ENCODE measurements around the gene RAB11FIP3. TPM values are rescaled to one million over a fixed set of nuclear protein-coding genes. Genes with fewer than 3 reads are reported as not detected.

The RAB11FIP3 gene
- total and polyA plus RNA-seq, 8 donors, result 28.1 to 64.0 (median 54.0) TPM

DNA sequence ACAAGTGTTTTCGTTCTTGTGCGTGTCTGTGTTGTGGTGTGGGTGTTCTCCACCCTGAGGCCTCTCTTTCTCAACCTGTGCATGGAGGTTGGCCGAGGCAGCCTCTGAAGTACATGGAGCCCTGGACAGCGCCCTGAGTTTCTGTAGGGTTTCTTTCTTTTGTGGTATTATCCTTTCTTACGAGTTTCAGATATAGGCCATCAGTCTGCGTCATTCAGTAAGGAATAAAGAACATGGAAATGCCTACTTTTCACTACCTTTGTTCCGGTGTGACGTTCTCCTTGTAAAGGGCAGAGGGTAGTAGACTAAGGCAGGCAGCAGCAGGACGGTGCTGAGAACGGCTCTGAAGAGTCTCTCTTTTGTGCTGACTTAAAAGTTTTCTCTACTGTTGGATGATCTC lies 18.6 kb downstream of the RAB11FIP3 start:
- H3K4me1 ChIP-seq, result no peaks in the 10 kb centered on the region
- DNase-seq (no peak), ATAC-seq (no peak)
- no peak overlapping the region for H3K4me3 ChIP-seq
- intact Hi-C loops (cut with DNase I), result no loop called here
- no peaks in the 10 kb centered on the region for H3K27me3 ChIP-seq
- H3K27ac ChIP-seq, result no peak overlapping the region
- no peaks in the 10 kb centered on the region for H3K36me3 ChIP-seq
- H3K9me3 ChIP-seq, result no peaks in the 10 kb centered on the region
- TF ChIP-seq, protein P1, sequence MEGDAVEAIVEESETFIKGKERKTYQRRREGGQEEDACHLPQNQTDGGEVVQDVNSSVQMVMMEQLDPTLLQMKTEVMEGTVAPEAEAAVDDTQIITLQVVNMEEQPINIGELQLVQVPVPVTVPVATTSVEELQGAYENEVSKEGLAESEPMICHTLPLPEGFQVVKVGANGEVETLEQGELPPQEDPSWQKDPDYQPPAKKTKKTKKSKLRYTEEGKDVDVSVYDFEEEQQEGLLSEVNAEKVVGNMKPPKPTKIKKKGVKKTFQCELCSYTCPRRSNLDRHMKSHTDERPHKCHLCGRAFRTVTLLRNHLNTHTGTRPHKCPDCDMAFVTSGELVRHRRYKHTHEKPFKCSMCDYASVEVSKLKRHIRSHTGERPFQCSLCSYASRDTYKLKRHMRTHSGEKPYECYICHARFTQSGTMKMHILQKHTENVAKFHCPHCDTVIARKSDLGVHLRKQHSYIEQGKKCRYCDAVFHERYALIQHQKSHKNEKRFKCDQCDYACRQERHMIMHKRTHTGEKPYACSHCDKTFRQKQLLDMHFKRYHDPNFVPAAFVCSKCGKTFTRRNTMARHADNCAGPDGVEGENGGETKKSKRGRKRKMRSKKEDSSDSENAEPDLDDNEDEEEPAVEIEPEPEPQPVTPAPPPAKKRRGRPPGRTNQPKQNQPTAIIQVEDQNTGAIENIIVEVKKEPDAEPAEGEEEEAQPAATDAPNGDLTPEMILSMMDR (IDR thresholded peaks at IDR 0.05), result no peak

DNA sequence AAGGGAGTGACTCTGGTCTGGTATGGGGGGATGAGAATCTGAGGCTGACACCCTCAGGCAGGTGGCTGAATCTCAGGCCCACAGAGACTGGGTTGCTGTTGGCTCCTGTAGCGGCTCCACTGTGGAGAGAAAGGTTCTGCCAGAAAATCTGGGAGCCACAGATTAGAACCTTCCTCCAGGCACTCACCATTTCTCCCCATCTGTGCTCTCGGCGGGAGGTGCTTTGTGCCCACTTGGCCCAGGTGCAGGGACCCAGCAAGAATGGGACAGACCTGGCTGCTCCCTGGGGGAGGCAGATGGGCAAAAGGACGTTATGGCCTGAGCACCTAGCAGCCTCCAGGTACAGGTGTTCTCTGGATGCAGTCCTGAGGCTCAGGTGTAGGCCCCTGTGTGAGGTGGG lies 20.1 kb downstream of the RAB11FIP3 start:
- ATAC-seq (no peak), DNase-seq (peak in 1 of 4 donors; percentile 39)
- Histone ChIP-seq H3K4me3 (no peak overlapping the region), H3K27me3 (no peaks in the 10 kb centered on the region), H3K4me1 (peaks cover 0 to 4% of the 10 kb centered on the region in 2 donors), H3K9me3 (no peaks in the 10 kb centered on the region), H3K36me3 (no peaks in the 10 kb centered on the region), H3K27ac (no peak overlapping the region)
- TF ChIP-seq, protein P1 (IDR thresholded peaks at IDR 0.05), result no peak
- intact Hi-C loops (cut with DNase I), result no loop called here

DNA sequence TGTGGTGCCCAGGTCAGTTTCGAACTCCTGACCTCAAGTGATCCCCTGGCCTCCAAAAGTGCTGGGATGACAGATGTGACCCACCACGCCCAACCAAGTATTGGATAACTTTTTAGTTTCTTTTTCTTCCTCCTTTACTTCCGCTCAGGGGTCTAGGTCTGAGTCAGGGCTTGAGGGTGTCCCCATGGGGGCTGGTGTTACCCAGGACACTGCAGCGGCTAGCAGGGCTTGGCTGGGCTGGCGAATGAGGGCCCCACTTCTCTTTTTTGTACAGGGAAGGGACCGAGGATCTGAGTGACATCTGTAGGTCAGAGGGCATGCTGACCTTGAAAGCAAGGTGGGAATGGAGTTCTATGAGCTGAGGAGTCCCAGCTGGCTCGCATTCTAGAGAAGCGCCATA lies 24.9 kb downstream of the RAB11FIP3 start:
- DNase-seq (peak in 1 of 4 donors; percentile 50), ATAC-seq (no peak)
- TF ChIP-seq, protein P1 (IDR thresholded peaks at IDR 0.05), result no peak
- peaks cover 0 to 4% of the 10 kb centered on the region in 2 donors for H3K4me1 ChIP-seq
- no peaks in the 10 kb centered on the region for H3K27me3 ChIP-seq
- H3K27ac ChIP-seq, result no peak overlapping the region
- no peak overlapping the region for H3K4me3 ChIP-seq
- no peaks in the 10 kb centered on the region for H3K9me3 ChIP-seq
- H3K36me3 ChIP-seq, result no peaks in the 10 kb centered on the region
- intact Hi-C loops (cut with DNase I), result no loop called here

DNA sequence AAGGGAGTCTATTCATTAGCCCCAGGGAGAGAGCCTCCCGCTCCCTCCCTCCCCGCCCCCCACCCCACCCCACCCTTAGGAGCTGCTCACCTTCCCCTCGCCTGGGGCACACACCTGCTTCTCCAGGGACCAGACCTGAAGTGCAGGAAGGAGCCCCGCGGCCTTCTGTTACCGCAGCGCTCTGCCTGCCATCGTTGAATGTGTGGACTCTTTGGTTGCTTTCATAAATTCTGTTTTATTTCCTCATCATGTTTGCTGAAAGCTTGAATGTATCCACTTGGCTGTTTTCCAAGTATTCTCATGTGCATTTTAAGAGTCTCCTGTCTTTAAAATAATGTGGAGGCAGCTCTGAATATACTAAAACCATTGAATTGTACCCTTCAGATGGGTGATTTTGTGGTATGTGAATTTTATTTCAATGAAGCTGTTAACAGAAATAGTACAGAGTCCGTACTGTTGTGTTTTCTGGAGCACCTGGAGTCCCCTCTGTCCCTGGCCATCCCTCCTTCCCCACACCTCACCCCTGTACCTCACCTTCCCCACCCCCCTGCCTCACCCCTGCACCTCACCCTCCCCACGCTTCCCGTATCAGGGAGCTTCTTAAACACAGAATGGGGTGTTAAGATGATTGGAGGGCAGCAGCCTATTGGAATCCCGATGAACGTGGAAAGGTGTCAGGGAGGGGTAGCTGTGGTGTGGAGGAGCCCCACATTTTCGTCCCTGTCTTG lies 25.5 kb downstream of the RAB11FIP3 start:
- ATAC-seq (peak; percentile 49), DNase-seq (peak in 2 of 4 donors; percentile 43 to 58)
- Histone ChIP-seq H3K27me3 (no peaks in the 10 kb centered on the region), H3K4me3 (no peak overlapping the region), H3K4me1 (peaks cover 0 to 4% of the 10 kb centered on the region in 2 donors), H3K9me3 (no peaks in the 10 kb centered on the region), H3K27ac (no peak overlapping the region), H3K36me3 (no peaks in the 10 kb centered on the region)
- TF ChIP-seq, protein P1 (IDR thresholded peaks at IDR 0.05), result no peak
- intact Hi-C loops (cut with DNase I), result no loop called here

DNA sequence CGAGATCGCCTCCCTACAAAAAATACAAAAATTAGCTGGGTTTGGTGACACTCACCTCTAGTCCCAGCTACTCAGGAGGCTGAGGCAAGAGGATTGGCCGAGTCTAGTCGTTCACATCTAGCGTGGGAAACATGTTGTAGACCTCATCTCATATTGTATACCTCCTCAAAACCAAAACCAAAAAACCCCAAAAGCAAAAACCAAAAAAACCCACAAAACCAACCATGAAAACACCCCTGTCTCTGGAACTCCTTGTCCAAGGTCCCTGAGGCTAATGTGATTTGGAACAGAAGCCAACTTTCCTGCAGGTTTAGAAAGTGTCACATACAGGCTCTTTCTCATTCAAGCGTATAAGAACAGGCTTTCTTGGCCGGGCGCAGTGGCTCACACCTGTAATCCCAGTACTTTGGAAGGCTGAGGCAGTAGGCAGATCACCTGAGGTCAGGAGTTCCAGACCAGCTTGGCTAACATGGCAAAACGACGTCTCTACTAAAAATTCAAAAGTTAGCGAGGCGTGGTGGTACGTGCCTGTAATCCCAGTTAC lies 29.0 kb downstream of the RAB11FIP3 start:
- H3K27me3 ChIP-seq, result no peaks in the 10 kb centered on the region
- ATAC-seq, result no peak
- TF ChIP-seq, protein P1 (IDR thresholded peaks at IDR 0.05), result no peak
- no peaks in the 10 kb centered on the region for H3K9me3 ChIP-seq
- H3K27ac ChIP-seq, result no peak overlapping the region
- intact Hi-C loops (cut with DNase I), result no loop called here
- no peak for DNase-seq
- peaks cover 0 to 18% of the 10 kb centered on the region in 2 donors for H3K4me1 ChIP-seq
- H3K36me3 ChIP-seq, result no peaks in the 10 kb centered on the region
- H3K4me3 ChIP-seq, result no peak overlapping the region
